IPS-20b (cell line): ENCODE measurements around the gene INHBE.

Source experiments
- H3K27ac ChIP-seq: one replicate; pipeline ENCODE4 v1.5.1; 2013; ENCODE audit warnings: low read length
- H3K27me3 ChIP-seq: 2 replicates; pipeline ENCODE4 v1.6.1; 2013; ENCODE audit warnings: mild to moderate bottlenecking, low read length, inconsistent platforms; ENCODE audit not compliant: insufficient read depth
- H3K36me3 ChIP-seq: 2 replicates; pipeline ENCODE4 v1.6.1; 2013; ENCODE audit warnings: low read depth, mild to moderate bottlenecking, inconsistent platforms, low read length, moderate library complexity; ENCODE audit not compliant: insufficient read depth
- H3K4me1 ChIP-seq: 2 replicates; pipeline ENCODE4 v1.6.1; 2013; ENCODE audit warnings: mild to moderate bottlenecking, control low read depth, inconsistent platforms, low read length, moderate library complexity; ENCODE audit not compliant: insufficient read depth
- H3K4me3 ChIP-seq: 2 replicates; pipeline ENCODE4 v1.5.1; 2013; ENCODE audit warnings: mild to moderate bottlenecking, low read length, inconsistent platforms
- H3K9ac ChIP-seq: 2 replicates; pipeline ENCODE4 v1.6.1; 2013; ENCODE audit warnings: low read depth, mild to moderate bottlenecking, inconsistent platforms, low read length, moderate library complexity
- H3K9me3 ChIP-seq: 2 replicates; pipeline ENCODE4 v1.6.1; 2013; ENCODE audit warnings: mild to moderate bottlenecking, low read depth, low read length, inconsistent platforms; ENCODE audit not compliant: insufficient read depth

INHBE gene

DNA sequence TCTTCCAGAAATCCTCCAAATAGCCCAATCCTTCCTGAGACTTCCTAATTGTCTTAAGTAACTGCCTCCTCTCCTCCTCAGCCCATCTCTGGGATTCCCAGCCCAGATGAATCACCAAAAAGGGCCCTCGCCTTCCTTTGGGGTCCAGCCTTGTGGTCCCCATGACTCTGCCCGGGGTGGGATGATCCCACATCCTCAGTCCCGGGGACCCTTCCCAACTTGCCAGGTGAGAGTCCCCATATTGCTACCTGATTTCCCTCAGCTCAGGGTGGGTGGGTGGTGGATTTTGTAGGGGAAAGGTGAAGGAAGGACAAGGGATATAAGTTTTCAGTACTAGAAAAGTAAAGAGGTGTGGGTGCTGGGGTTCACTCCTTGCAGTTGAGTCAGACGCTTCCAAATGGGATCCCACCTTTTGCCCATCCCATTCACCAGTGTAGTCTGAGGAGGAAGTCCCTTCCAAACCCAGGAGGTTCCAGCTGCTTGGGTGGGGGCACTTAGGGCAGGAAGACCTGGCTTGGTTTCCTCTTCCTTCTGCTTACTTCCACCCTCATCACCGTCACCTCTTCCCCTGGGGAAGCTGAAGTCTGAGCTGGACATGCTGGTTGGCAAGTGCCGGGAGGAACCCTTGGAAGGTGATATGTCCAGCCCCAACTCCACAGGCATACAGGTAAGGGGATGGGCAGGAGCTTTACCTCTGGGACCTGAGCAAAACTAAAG lies 10.1 kb downstream of the INHBE start:
- Histone ChIP-seq H3K9ac (no peak overlapping the region), H3K27me3 (peaks cover 16% of the 10 kb centered on the region), H3K4me1 (no peaks in the 10 kb centered on the region), H3K27ac (no peak overlapping the region), H3K4me3 (no peak overlapping the region), H3K9me3 (no peaks in the 10 kb centered on the region), H3K36me3 (no peaks in the 10 kb centered on the region)

DNA sequence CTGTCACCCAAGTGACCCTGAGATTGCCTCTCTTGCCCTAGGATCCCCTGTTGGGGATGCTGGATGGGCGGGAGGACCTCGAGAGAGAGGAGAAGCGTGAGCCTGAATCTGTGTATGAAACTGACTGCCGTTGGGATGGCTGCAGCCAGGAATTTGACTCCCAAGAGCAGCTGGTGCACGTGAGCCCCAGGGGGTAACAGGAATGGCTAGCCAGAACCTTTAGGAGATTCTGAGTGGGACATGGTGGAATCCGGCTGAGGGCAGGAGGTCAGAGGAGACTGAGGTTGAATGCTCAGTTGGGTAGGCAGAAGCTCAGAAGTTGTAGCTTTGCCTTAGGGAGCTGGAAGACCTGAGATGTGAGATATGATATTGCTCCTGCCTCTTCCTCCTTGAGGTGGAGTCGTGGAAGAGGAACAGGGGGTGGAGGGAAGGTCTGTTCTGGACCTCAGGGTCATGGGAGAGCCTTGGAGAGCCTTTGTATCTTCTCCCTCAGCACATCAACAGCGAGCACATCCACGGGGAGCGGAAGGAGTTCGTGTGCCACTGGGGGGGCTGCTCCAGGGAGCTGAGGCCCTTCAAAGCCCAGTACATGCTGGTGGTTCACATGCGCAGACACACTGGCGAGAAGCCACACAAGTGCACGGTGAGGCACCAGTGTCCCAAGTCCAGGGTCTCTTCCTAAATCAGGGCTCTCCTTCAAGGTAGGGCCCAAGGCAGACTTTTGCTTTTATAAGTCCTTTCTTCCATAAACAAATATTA lies 10.8 kb downstream of the INHBE start:
- Histone ChIP-seq H3K27ac (no peak overlapping the region), H3K27me3 (peaks cover 13% of the 10 kb centered on the region), H3K4me1 (no peaks in the 10 kb centered on the region)

DNA sequence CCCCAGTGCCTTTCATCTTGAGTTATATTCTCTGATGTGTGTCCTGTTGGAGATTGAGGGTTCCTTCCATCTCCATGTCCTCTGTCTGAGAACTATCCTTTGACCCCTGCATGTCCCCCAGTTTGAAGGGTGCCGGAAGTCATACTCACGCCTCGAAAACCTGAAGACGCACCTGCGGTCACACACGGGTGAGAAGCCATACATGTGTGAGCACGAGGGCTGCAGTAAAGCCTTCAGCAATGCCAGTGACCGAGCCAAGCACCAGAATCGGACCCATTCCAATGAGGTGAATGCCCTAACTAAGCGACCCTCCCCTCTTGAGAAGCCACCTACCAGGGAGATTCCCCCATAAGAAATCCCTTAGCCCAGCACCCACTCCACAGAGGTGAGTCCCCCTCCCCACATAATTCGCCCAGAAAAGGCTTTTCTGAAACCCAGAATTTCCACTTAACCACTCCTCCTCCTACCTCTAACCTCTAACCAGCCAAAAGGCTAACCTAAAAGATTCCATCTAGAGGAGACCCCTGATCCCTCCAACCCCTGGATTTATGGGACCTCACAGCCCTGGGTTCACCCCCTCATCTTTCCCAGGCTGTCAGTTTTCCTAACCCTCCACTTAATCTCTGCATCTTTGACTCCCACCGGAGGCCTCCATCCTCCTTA lies 12.2 kb downstream of the INHBE start:
- Histone ChIP-seq H3K4me3 (no peak overlapping the region), H3K27me3 (peaks cover 24% of the 10 kb centered on the region), H3K4me1 (no peaks in the 10 kb centered on the region), H3K36me3 (no peaks in the 10 kb centered on the region), H3K9me3 (no peaks in the 10 kb centered on the region), H3K27ac (no peak overlapping the region), H3K9ac (no peak overlapping the region)

More for the DNA sequence above, 10.8 kb downstream of the INHBE start:
- Histone ChIP-seq H3K9ac (no peak overlapping the region), H3K4me3 (no peak overlapping the region), H3K9me3 (no peaks in the 10 kb centered on the region), H3K36me3 (no peaks in the 10 kb centered on the region)

DNA sequence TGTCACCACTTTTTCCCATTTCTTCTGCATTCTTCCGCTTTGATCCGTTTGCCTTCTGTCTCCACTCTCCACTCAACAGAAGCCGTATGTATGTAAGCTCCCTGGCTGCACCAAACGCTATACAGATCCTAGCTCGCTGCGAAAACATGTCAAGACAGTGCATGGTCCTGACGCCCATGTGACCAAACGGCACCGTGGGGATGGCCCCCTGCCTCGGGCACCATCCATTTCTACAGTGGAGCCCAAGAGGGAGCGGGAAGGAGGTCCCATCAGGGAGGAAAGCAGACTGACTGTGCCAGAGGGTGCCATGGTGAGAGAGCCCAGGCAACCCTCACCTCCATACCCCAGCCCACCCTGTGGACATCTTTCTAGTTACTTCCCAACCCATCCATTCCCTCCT lies 12.8 kb downstream of the INHBE start:
- Histone ChIP-seq H3K9ac (no peak overlapping the region), H3K4me3 (no peak overlapping the region), H3K9me3 (no peaks in the 10 kb centered on the region), H3K27ac (no peak overlapping the region), H3K36me3 (no peaks in the 10 kb centered on the region), H3K27me3 (peaks cover 28% of the 10 kb centered on the region), H3K4me1 (no peaks in the 10 kb centered on the region)

DNA sequence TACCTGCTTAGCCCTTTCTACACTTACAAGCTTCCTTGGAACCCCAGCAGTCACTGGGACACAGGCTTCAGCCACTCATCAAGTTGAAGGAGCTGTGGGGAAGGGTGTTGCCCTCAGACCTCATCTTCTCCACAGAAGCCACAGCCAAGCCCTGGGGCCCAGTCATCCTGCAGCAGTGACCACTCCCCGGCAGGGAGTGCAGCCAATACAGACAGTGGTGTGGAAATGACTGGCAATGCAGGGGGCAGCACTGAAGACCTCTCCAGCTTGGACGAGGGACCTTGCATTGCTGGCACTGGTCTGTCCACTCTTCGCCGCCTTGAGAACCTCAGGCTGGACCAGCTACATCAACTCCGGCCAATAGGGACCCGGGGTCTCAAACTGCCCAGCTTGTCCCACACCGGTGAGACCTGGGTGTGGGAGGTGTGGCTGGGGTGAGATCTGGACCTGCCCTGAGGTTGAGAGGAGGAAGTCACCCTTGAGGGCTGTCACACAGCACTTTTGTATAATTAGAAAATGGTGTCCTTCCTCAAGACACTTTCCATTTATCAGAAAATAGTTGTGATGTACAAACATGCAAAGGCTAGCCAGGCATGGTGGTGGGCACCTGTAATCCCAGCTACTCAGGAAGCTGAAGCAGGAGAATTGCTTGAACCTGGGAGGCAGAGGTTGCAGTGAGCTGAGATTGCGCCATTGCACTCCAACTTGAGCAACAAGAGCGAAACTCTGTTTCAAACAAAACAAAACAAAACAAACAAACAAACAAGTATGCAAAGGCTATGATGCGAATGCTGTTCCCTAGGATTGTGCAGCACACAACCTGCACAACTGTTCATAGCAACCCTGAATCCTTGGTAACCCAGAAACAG lies 14.4 kb downstream of the INHBE start:
- H3K27ac ChIP-seq, result no peak overlapping the region
- H3K27me3 ChIP-seq, result peaks cover 33% of the 10 kb centered on the region
- no peaks in the 10 kb centered on the region for H3K9me3 ChIP-seq
- H3K4me1 ChIP-seq, result no peaks in the 10 kb centered on the region
- no peak overlapping the region for H3K9ac ChIP-seq
- no peak overlapping the region for H3K4me3 ChIP-seq
- H3K36me3 ChIP-seq, result no peaks in the 10 kb centered on the region

DNA sequence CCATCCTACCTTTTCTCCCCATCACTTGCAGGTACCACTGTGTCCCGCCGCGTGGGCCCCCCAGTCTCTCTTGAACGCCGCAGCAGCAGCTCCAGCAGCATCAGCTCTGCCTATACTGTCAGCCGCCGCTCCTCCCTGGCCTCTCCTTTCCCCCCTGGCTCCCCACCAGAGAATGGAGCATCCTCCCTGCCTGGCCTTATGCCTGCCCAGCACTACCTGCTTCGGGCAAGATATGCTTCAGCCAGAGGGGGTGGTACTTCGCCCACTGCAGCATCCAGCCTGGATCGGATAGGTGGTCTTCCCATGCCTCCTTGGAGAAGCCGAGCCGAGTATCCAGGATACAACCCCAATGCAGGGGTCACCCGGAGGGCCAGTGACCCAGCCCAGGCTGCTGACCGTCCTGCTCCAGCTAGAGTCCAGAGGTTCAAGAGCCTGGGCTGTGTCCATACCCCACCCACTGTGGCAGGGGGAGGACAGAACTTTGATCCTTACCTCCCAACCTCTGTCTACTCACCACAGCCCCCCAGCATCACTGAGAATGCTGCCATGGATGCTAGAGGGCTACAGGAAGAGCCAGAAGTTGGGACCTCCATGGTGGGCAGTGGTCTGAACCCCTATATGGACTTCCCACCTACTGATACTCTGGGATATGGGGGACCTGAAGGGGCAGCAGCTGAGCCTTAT lies 15.3 kb downstream of the INHBE start:
- Histone ChIP-seq H3K36me3 (no peaks in the 10 kb centered on the region), H3K9ac (no peak overlapping the region), H3K27me3 (peaks cover 42% of the 10 kb centered on the region), H3K4me3 (no peak overlapping the region), H3K27ac (no peak overlapping the region), H3K9me3 (no peaks in the 10 kb centered on the region), H3K4me1 (no peaks in the 10 kb centered on the region)

DNA sequence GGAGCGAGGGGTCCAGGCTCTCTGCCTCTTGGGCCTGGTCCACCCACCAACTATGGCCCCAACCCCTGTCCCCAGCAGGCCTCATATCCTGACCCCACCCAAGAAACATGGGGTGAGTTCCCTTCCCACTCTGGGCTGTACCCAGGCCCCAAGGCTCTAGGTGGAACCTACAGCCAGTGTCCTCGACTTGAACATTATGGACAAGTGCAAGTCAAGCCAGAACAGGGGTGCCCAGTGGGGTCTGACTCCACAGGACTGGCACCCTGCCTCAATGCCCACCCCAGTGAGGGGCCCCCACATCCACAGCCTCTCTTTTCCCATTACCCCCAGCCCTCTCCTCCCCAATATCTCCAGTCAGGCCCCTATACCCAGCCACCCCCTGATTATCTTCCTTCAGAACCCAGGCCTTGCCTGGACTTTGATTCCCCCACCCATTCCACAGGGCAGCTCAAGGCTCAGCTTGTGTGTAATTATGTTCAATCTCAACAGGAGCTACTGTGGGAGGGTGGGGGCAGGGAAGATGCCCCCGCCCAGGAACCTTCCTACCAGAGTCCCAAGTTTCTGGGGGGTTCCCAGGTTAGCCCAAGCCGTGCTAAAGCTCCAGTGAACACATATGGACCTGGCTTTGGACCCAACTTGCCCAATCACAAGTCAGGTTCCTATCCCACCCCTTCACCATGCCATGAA lies 16.0 kb downstream of the INHBE start:
- Histone ChIP-seq H3K27me3 (peaks cover 49% of the 10 kb centered on the region), H3K36me3 (no peaks in the 10 kb centered on the region), H3K9ac (no peak overlapping the region), H3K4me1 (no peaks in the 10 kb centered on the region), H3K9me3 (no peaks in the 10 kb centered on the region), H3K4me3 (no peak overlapping the region), H3K27ac (no peak overlapping the region)

DNA sequence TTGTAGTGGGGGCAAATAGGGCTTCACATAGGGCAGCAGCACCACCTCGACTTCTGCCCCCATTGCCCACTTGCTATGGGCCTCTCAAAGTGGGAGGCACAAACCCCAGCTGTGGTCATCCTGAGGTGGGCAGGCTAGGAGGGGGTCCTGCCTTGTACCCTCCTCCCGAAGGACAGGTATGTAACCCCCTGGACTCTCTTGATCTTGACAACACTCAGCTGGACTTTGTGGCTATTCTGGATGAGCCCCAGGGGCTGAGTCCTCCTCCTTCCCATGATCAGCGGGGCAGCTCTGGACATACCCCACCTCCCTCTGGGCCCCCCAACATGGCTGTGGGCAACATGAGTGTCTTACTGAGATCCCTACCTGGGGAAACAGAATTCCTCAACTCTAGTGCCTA lies 16.6 kb downstream of the INHBE start:
- Histone ChIP-seq H3K27ac (no peak overlapping the region), H3K9ac (no peak overlapping the region), H3K4me3 (no peak overlapping the region), H3K9me3 (no peaks in the 10 kb centered on the region), H3K4me1 (no peaks in the 10 kb centered on the region), H3K27me3 (peaks cover 55% of the 10 kb centered on the region), H3K36me3 (no peaks in the 10 kb centered on the region)

DNA sequence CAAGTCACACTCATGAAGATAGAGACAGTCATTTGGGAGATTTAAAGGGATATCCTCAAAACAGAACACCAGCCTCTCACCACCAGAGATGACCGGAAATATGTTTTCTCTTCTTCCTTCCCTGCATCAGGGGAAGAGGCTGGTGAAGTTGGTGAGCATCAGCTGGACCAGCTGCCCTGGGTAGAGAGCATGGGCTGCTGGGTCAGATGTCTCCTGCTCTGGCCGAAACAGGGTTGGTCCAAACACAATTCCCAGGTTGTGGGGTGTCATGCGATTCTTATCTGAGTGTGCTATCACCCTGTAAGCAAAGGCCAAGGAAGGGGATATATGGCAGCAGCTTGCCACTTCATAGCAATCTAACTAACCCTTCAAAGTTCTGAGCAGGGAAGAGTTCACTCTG lies 17.3 kb downstream of the INHBE start:
- Histone ChIP-seq H3K9me3 (no peaks in the 10 kb centered on the region), H3K27me3 (peaks cover 62% of the 10 kb centered on the region), H3K9ac (no peak overlapping the region), H3K4me1 (no peaks in the 10 kb centered on the region; the same call in 1 of the 2 replicates), H3K27ac (no peak overlapping the region), H3K4me3 (no peak overlapping the region), H3K36me3 (no peaks in the 10 kb centered on the region)

DNA sequence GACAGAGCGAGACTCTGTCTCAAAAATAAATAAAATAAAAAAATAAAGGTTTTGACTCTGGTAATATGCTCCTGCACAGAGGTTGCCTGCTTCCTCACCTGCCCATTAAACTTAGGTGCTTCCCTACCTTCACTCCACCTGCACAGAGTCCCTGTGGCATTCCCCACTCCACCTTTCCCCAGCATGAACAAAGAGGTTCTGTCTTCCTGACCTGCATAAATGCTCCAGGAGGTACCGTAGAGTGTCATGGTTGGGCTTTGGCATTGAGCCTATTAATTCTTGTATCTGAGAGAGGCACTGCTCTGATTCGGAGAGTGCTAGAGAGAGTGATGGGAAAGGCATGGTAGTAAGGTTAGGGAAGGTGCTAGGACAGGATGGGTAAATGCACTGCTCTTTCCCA lies 18.3 kb downstream of the INHBE start:
- peaks cover 72% of the 10 kb centered on the region for H3K27me3 ChIP-seq
- no peaks in the 10 kb centered on the region for H3K36me3 ChIP-seq
- H3K27ac ChIP-seq, result no peak overlapping the region
- no peak overlapping the region for H3K4me3 ChIP-seq
- no peaks in the 10 kb centered on the region; the same call in 1 of the 2 replicates for H3K4me1 ChIP-seq
- H3K9ac ChIP-seq, result no peak overlapping the region
- H3K9me3 ChIP-seq, result no peaks in the 10 kb centered on the region
